Measurements from ENCODE around the gene ZBTB46.
"Not testable (repeated sequence)": the region's sequence is repeated elsewhere in the genome, so short reads cannot be mapped to it uniquely, and the experiment has no call there.

The ZBTB46 gene, protein sequence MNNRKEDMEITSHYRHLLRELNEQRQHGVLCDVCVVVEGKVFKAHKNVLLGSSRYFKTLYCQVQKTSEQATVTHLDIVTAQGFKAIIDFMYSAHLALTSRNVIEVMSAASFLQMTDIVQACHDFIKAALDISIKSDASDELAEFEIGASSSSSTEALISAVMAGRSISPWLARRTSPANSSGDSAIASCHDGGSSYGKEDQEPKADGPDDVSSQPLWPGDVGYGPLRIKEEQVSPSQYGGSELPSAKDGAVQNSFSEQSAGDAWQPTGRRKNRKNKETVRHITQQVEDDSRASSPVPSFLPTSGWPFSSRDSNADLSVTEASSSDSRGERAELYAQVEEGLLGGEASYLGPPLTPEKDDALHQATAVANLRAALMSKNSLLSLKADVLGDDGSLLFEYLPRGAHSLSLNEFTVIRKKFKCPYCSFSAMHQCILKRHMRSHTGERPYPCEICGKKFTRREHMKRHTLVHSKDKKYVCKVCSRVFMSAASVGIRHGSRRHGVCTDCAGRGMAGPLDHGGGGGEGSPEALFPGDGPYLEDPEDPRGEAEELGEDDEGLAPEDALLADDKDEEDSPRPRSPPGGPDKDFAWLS

DNA sequence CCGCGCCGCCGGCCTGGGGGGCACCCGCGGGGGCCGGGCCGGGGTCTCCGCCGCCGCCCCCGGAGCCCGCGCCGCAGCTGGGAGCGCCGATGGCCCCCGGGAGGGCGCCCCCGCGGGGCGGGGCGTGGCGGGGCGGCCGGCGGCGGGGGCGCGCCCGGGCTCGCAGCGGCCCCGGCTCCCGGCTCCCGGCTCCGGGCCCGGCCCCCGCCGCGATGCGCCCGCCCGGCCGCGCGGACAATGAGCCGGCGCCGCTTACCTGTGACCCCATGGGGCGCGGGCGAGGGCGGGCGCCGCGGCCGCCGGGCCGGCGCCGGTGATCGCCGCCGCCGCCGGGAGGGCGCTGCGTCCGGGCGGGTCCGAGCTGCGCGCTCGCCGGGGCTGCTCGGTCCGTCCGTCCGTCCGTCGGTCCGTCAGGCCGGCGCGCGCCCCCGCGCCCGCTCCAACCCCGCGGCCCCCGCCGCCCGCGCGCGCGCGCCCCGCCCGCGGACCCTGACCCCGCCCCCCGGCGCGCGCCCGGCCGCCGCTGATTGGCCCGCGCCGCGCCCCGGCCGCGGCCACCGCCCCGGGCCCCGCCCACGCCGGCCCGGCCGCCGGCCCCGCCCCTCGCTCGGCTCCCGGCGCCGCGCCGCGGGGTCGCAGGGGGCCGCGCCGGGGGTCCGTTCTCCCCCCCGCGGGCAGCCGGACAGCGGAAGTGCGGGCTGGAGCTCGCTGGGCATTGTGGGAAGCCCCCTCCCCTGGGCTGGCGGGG lies at the start of gene ZBTB46:
Gene ZBTB46 (minus strand): TSS at position 424 of the 748 bp plus-strand sequence. CDS start 40,507 bp downstream, outside the sequence.
- in situ Hi-C loops (cut with HindIII; ENCODE audit: low sequenced_read_pairs) = no loop called here
- H3K4me3 ChIP-seq (ENCODE audit: low read depth, low read length) = peak within 1 kb of the TSS; percentile 49
- TF ChIP-seq, protein P1, sequence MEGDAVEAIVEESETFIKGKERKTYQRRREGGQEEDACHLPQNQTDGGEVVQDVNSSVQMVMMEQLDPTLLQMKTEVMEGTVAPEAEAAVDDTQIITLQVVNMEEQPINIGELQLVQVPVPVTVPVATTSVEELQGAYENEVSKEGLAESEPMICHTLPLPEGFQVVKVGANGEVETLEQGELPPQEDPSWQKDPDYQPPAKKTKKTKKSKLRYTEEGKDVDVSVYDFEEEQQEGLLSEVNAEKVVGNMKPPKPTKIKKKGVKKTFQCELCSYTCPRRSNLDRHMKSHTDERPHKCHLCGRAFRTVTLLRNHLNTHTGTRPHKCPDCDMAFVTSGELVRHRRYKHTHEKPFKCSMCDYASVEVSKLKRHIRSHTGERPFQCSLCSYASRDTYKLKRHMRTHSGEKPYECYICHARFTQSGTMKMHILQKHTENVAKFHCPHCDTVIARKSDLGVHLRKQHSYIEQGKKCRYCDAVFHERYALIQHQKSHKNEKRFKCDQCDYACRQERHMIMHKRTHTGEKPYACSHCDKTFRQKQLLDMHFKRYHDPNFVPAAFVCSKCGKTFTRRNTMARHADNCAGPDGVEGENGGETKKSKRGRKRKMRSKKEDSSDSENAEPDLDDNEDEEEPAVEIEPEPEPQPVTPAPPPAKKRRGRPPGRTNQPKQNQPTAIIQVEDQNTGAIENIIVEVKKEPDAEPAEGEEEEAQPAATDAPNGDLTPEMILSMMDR (IDR thresholded peaks at IDR 0.05; ENCODE audit: low read depth, low read length) = no peak
- DNase-seq (ENCODE audit: low read depth, low spot score) = no peak

DNA sequence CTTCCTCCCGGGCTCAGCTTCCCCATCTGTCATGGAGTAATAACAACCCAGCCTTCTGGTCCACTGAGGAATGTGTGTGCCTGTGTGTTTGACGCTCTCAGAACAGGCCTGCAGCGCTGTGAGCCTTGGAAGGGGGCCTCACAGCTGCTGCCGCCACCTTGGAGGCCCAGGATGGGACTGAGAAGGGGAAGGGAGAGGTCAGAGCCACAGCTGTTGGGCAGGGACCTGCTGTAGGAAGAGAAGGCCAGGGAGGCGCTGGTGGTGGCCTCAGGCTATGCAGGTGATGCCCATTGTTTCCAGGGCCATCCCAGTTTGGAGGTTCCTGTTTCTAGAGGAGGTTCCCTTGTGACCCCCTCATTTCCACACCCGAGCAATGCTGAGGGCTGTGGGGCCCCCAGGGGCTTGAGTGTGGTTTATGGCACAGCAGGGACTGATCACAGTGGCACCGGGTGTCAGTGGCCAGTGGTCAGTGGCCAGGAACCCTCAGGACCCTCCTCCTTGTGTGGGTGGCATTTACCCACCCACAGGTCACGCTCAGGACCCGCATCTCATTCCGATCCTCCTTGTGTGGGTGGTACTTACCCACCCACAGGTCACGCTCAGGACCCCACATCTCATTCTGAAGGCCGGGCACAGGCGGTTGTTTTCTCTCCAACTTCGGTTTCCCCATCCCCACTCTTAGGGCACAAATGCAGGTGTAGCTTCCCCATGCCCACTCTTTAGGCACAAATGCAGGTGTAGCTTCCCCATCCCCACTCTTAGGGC lies 48.0 kb upstream of the ZBTB46 start:
- DNase-seq (ENCODE audit: low read depth, low spot score) = no peak
- TF ChIP-seq, protein P1 (IDR thresholded peaks at IDR 0.05; ENCODE audit: low read depth, low read length) = no peak
- no peak overlapping the region for H3K4me3 ChIP-seq (ENCODE audit: low read depth, low read length)
- in situ Hi-C loops (cut with HindIII; ENCODE audit: low sequenced_read_pairs) = no loop called here

DNA sequence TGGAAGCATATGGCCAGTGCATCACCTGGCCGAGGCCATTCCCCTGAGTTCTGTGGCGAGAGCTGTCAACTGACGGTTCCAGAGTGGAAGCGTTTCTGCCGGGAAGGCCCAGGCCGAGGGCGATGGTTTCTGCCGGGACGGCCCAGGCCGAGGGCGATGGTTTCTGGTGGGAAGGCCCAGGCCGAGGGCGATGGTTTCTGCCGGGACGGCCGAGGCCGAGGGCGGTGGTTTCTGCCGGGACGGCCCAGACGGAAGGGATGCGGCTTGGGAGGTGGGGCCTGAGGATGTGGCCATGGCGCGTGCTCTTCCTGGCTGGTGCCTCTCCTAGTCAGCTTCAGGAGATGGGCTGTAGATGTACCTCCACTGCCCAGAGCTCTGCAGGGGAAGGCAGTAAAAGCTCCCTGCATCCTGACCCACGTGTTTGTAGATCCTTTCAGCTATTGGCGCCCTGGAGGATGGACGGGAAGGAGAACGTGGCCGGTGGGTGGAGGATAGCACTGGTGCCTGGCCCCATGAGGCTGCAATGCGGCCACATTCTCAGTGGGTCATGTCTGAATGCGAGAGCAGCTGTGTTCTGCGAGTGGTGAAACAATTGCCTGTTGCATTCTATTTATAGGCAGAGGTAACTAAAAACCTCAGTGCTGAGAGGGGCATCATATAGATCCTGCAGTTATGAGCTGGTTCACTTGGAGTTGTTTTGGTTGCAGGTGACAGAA lies 46.8 kb upstream of the ZBTB46 start:
- DNase-seq (ENCODE audit: low read depth, low spot score) = no peak
- TF ChIP-seq, protein P1 (IDR thresholded peaks at IDR 0.05; ENCODE audit: low read depth, low read length) = no peak
- in situ Hi-C loops (cut with HindIII; ENCODE audit: low sequenced_read_pairs) = no loop called here
- H3K4me3 ChIP-seq (ENCODE audit: low read depth, low read length) = no peak overlapping the region

DNA sequence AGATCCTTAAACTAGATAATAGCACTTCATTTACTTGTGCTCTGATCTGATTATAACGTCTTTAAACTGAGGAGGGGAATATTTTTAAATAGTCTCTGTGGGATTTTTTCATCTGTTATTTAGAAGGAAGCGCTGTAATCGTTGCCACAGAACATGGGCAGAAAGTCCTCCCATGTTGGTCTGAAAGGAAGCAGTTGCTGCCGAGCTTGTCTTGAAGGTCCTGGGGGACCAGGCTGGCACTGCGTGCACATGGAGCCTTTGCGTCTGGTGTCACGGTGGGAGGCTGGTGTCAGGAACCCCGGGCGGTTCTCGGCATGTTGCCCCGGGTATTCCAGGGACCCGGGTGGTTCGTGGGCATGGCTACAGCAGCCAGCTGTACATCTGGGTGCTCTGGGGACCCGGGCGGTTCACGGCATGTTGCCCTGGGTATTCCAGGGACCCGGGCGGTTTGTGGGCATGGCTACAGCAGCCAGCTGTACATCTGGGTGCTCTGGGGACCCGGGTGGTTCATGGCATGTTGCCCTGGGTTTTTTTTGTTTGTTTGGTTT lies 45.5 kb upstream of the ZBTB46 start:
- TF ChIP-seq, protein P1 (IDR thresholded peaks at IDR 0.05; ENCODE audit: low read depth, low read length) = no peak
- no peak for DNase-seq (ENCODE audit: low read depth, low spot score)
- in situ Hi-C loops (cut with HindIII; ENCODE audit: low sequenced_read_pairs) = no loop called here
- no peak overlapping the region for H3K4me3 ChIP-seq (ENCODE audit: low read depth, low read length)

DNA sequence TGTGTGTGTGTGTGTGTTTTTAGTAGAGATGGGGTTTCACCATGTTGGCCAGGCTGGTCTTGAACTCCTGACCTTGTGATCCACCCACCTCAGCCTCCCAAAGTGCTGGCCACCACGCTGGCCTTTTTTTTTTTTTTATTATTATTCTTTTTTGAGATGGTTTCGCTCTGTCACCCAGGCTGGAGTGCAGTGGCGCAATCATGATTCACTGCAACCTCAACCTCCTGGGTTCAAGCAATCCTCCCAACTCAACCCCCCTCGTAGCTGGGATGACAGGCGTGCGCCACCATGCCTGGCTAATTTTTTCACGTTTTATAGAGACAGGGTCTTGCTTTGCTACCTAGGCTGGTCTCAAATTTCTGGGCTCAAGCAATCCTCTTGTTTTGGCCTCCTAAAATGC lies 43.2 kb upstream of the ZBTB46 start:
- DNase-seq (ENCODE audit: low read depth, low spot score); in situ Hi-C loops (cut with HindIII; ENCODE audit: low sequenced_read_pairs): not testable (repeated sequence)

DNA sequence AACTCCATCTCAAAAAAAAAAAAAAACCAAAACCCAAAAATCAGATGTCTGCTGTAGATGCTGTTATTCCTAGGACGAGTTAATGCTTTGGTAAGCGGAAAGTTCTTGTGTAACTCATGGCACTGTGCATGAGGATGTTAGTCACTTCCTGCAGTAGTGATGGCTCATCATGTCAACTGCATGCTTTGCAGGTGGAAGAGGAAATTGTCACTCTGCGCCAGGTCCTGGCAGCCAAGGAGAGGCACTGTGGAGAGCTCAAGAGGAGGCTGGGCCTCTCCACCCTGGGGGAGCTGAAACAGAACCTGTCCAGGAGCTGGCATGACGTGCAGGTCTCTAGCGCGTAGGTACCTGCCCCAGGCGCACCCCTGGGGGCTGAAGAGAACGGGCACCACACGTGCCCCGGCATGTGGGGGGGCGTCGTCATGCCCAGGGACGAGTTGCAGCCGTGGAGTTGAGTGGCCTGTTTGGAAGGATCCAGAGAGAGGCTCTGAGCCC lies 42.5 kb upstream of the ZBTB46 start:
- TF ChIP-seq, protein P1 (IDR thresholded peaks at IDR 0.05; ENCODE audit: low read depth, low read length) = no peak
- H3K4me3 ChIP-seq (ENCODE audit: low read depth, low read length) = no peak overlapping the region
- DNase-seq (ENCODE audit: low read depth, low spot score) = peak; percentile 49
- in situ Hi-C loops (cut with HindIII; ENCODE audit: low sequenced_read_pairs) = no loop called here

More for the DNA sequence above, 43.2 kb upstream of the ZBTB46 start:
- H3K4me3 ChIP-seq (ENCODE audit: low read depth, low read length) = not testable (repeated sequence)
